ENCODE data around the gene KRT76. TPM values are rescaled to one million over a fixed set of nuclear protein-coding genes. Genes with fewer than 3 reads are reported as not detected.
A peak's percentile ranks its signal among the peaks of the same experiment; 100 is the strongest.

The KRT76 gene
- total and polyA plus RNA-seq, 7 experiments from 2014 or later = not detected

- H3K4me3 ChIP-seq (ENCODE audit: low read length) = no peak overlapping the region
- H3K36me3 Mint-ChIP-seq = peaks cover 0 to 4% (median 0%) of the 10 kb centered on the region in 5 donors
- H3K4me3 Mint-ChIP-seq = no peak overlapping the region
- DNase-seq (no peak), ATAC-seq (no peak)
- H3K36me3 ChIP-seq (ENCODE audit: control insufficient read depth in 2 of 3, insufficient read depth in 3 of 3, low read length in 3 of 3) = no peaks in the 10 kb centered on the region
- no peak overlapping the region for H3K27ac ChIP-seq (ENCODE audit: low read depth, low read length)
- no peaks in the 10 kb centered on the region for H3K4me1 ChIP-seq (ENCODE audit: control insufficient read depth in 2 of 2, insufficient read depth in 2 of 2, low read length in 2 of 2)
- peaks cover 0 to 3% (median 0%) of the 10 kb centered on the region in 5 donors for H3K27me3 Mint-ChIP-seq
- POLR2A ChIA-PET = no interaction called here
- no peaks in the 10 kb centered on the region for H3K9me3 ChIP-seq (ENCODE audit: control insufficient read depth in 2 of 3, low read length in 3 of 3)
- CTCF ChIA-PET = interaction anchor here (0.7 to 0.8 kb wide), 2 partner anchors 43 to 158 kb away, joined by 3 read pairs; no protein-coding TSS in a partner anchor
- intact Hi-C loops (cut with micrococcal nuclease) = no loop called here
- peak overlapping the region in 2 of 9 donors; percentile 29 to 80 for H3K27ac Mint-ChIP-seq
- H3K9me3 Mint-ChIP-seq = no peaks in the 10 kb centered on the region
- no peaks in the 10 kb centered on the region for H3K4me1 Mint-ChIP-seq
- H3K27me3 ChIP-seq (ENCODE audit: control insufficient read depth in 2 of 2, insufficient read depth in 2 of 2, low read length in 2 of 2) = no peaks in the 10 kb centered on the region
Observed at GRCh38 chr12:52802442-52802841, 25.3 kb upstream of the KRT76 start.

GRCh38 chr12:52801773-52802172 lies 24.6 kb upstream of the KRT76 start:
- Mint-ChIP-seq H3K27me3 (peaks cover 0 to 3% (median 0%) of the 10 kb centered on the region in 5 donors), H3K9me3 (no peaks in the 10 kb centered on the region), H3K36me3 (peaks cover 0 to 4% (median 0%) of the 10 kb centered on the region in 5 donors), H3K27ac (peak overlapping the region in 1 of 9 donors; percentile 56), H3K4me1 (no peaks in the 10 kb centered on the region), H3K4me3 (no peak overlapping the region)
- ChIA-PET POLR2A (no interaction called here), CTCF (no interaction called here)
- intact Hi-C loops (cut with micrococcal nuclease) = no loop called here
- no peaks in the 10 kb centered on the region for H3K36me3 ChIP-seq (ENCODE audit: control insufficient read depth in 2 of 3, insufficient read depth in 3 of 3, low read length in 3 of 3)
- no peaks in the 10 kb centered on the region for H3K9me3 ChIP-seq (ENCODE audit: control insufficient read depth in 2 of 3, low read length in 3 of 3)
- H3K4me3 ChIP-seq (ENCODE audit: low read length) = no peak overlapping the region
- no peaks in the 10 kb centered on the region for H3K27me3 ChIP-seq (ENCODE audit: control insufficient read depth in 2 of 2, insufficient read depth in 2 of 2, low read length in 2 of 2)
- no peak overlapping the region for H3K27ac ChIP-seq (ENCODE audit: low read depth, low read length)
- H3K4me1 ChIP-seq (ENCODE audit: control insufficient read depth in 2 of 2, insufficient read depth in 2 of 2, low read length in 2 of 2) = no peaks in the 10 kb centered on the region
- no peak for DNase-seq
- ATAC-seq = no peak

- Histone ChIP-seq H3K36me3 (ENCODE audit: control insufficient read depth in 2 of 3, insufficient read depth in 3 of 3, low read length in 3 of 3) (no peaks in the 10 kb centered on the region), H3K4me3 (ENCODE audit: low read length) (no peak overlapping the region), H3K27ac (ENCODE audit: low read depth, low read length) (no peak overlapping the region), H3K9me3 (ENCODE audit: control insufficient read depth in 2 of 3, low read length in 3 of 3) (no peaks in the 10 kb centered on the region), H3K4me1 (ENCODE audit: control insufficient read depth in 2 of 2, insufficient read depth in 2 of 2, low read length in 2 of 2) (no peaks in the 10 kb centered on the region), H3K27me3 (ENCODE audit: control insufficient read depth in 2 of 2, insufficient read depth in 2 of 2, low read length in 2 of 2) (no peaks in the 10 kb centered on the region)
- H3K4me3 Mint-ChIP-seq = no peak overlapping the region
- peaks cover 0 to 3% (median 0%) of the 10 kb centered on the region in 5 donors for H3K27me3 Mint-ChIP-seq
- DNase-seq = no peak
- H3K27ac Mint-ChIP-seq = peak overlapping the region in 1 of 9 donors; percentile 82
- CTCF ChIA-PET = interaction anchor here (0.6 kb wide), 1 partner anchor 213 kb away, joined by 8 read pairs; no protein-coding TSS in a partner anchor
- intact Hi-C loops (cut with micrococcal nuclease) = no loop called here
- H3K4me1 Mint-ChIP-seq = no peaks in the 10 kb centered on the region
- peaks cover 0 to 4% (median 0%) of the 10 kb centered on the region in 5 donors for H3K36me3 Mint-ChIP-seq
- POLR2A ChIA-PET = no interaction called here
- ATAC-seq = no peak
- no peaks in the 10 kb centered on the region for H3K9me3 Mint-ChIP-seq
Observed at GRCh38 chr12:52800259-52800917, 23.2 kb upstream of the KRT76 start.

GRCh38 chr12:52799505-52800211 lies 22.5 kb upstream of the KRT76 start:
- intact Hi-C loops (cut with micrococcal nuclease) = no loop called here
- Histone ChIP-seq H3K27me3 (ENCODE audit: control insufficient read depth in 2 of 2, insufficient read depth in 2 of 2, low read length in 2 of 2) (no peaks in the 10 kb centered on the region), H3K4me3 (ENCODE audit: low read length) (no peak overlapping the region), H3K4me1 (ENCODE audit: control insufficient read depth in 2 of 2, insufficient read depth in 2 of 2, low read length in 2 of 2) (no peaks in the 10 kb centered on the region), H3K9me3 (ENCODE audit: control insufficient read depth in 2 of 3, low read length in 3 of 3) (no peaks in the 10 kb centered on the region), H3K27ac (ENCODE audit: low read depth, low read length) (no peak overlapping the region), H3K36me3 (ENCODE audit: control insufficient read depth in 2 of 3, insufficient read depth in 3 of 3, low read length in 3 of 3) (no peaks in the 10 kb centered on the region)
- no peaks in the 10 kb centered on the region for H3K9me3 Mint-ChIP-seq
- H3K36me3 Mint-ChIP-seq = peaks cover 0 to 4% (median 0%) of the 10 kb centered on the region in 5 donors
- H3K27me3 Mint-ChIP-seq = peaks cover 0 to 5% (median 0%) of the 10 kb centered on the region in 5 donors
- H3K27ac Mint-ChIP-seq = peak overlapping the region in 1 of 9 donors; percentile 18
- POLR2A ChIA-PET = interaction anchor here (0.6 kb wide), 1 partner anchor 41 kb away, joined by 4 read pairs; no protein-coding TSS in a partner anchor
- no peak overlapping the region for H3K4me3 Mint-ChIP-seq
- DNase-seq = no peak
- H3K4me1 Mint-ChIP-seq = peaks cover 0 to 3% (median under 1%) of the 10 kb centered on the region in 7 donors
- no peak for ATAC-seq
- CTCF ChIA-PET = no interaction called here

- Histone ChIP-seq H3K36me3 (ENCODE audit: control insufficient read depth in 2 of 3, insufficient read depth in 3 of 3, low read length in 3 of 3) (no peaks in the 10 kb centered on the region), H3K27me3 (ENCODE audit: control insufficient read depth in 2 of 2, insufficient read depth in 2 of 2, low read length in 2 of 2) (no peaks in the 10 kb centered on the region), H3K4me3 (ENCODE audit: low read length) (no peak overlapping the region), H3K9me3 (ENCODE audit: control insufficient read depth in 2 of 3, low read length in 3 of 3) (no peaks in the 10 kb centered on the region), H3K27ac (ENCODE audit: low read depth, low read length) (no peak overlapping the region), H3K4me1 (ENCODE audit: control insufficient read depth in 2 of 2, insufficient read depth in 2 of 2, low read length in 2 of 2) (no peaks in the 10 kb centered on the region)
- peaks cover 0 to 6% (median 0%) of the 10 kb centered on the region in 5 donors for H3K27me3 Mint-ChIP-seq
- H3K4me1 Mint-ChIP-seq = peaks cover 0 to 9% (median 7%) of the 10 kb centered on the region in 7 donors
- no peak overlapping the region for H3K4me3 Mint-ChIP-seq
- ChIA-PET CTCF (interaction anchor here (1.4 kb wide), 1 partner anchor 81 kb away, joined by 3 read pairs; no protein-coding TSS in a partner anchor), POLR2A (interaction anchor here (0.6 to 0.7 kb wide), 2 partner anchors 40 to 158 kb away, joined by 3 to 4 read pairs; no protein-coding TSS in a partner anchor)
- intact Hi-C loops (cut with micrococcal nuclease) = no loop called here
- ATAC-seq (no peak), DNase-seq (no peak)
- H3K36me3 Mint-ChIP-seq = peaks cover 0 to 4% (median 0%) of the 10 kb centered on the region in 5 donors
- H3K9me3 Mint-ChIP-seq = no peaks in the 10 kb centered on the region
- H3K27ac Mint-ChIP-seq = peak overlapping the region in 3 of 9 donors; percentile 4 to 19 (median 18)
Observed at GRCh38 chr12:52798671-52799504, 21.7 kb upstream of the KRT76 start.

- Mint-ChIP-seq H3K4me3 (no peak overlapping the region), H3K9me3 (no peaks in the 10 kb centered on the region), H3K4me1 (peaks cover 0 to 9% (median 7%) of the 10 kb centered on the region in 7 donors), H3K27ac (peak overlapping the region in 1 of 9 donors; percentile 26), H3K27me3 (peaks cover 0 to 6% (median 0%) of the 10 kb centered on the region in 5 donors), H3K36me3 (peaks cover 0 to 3% (median 0%) of the 10 kb centered on the region in 5 donors)
- ATAC-seq = no peak
- CTCF ChIA-PET = interaction anchor here (1.4 kb wide), 1 partner anchor 82 kb away, joined by 3 read pairs; no protein-coding TSS in a partner anchor
- H3K4me1 ChIP-seq (ENCODE audit: control insufficient read depth in 2 of 2, insufficient read depth in 2 of 2, low read length in 2 of 2) = no peaks in the 10 kb centered on the region
- no peaks in the 10 kb centered on the region for H3K9me3 ChIP-seq (ENCODE audit: control insufficient read depth in 2 of 3, low read length in 3 of 3)
- no peaks in the 10 kb centered on the region for H3K36me3 ChIP-seq (ENCODE audit: control insufficient read depth in 2 of 3, insufficient read depth in 3 of 3, low read length in 3 of 3)
- H3K4me3 ChIP-seq (ENCODE audit: low read length) = no peak overlapping the region
- H3K27ac ChIP-seq (ENCODE audit: low read depth, low read length) = no peak overlapping the region
- POLR2A ChIA-PET = no interaction called here
- no peak for DNase-seq
- H3K27me3 ChIP-seq (ENCODE audit: control insufficient read depth in 2 of 2, insufficient read depth in 2 of 2, low read length in 2 of 2) = no peaks in the 10 kb centered on the region
- intact Hi-C loops (cut with micrococcal nuclease) = no loop called here
Observed at GRCh38 chr12:52798003-52798670, 21.0 kb upstream of the KRT76 start.

Data from naive thymus-derived CD4-positive, alpha-beta T cell (primary cell).